ENCODE measurements around the gene ZNF525. TPM values are rescaled to one million over a fixed set of nuclear protein-coding genes. Genes with fewer than 3 reads are reported as not detected.
"Not testable (repeated sequence)": the region's sequence is repeated elsewhere in the genome, so short reads cannot be mapped to it uniquely, and the experiment has no call there.

ZNF525 gene
- 10 to 100 TPM in 2 of 4 donors, 1 to 10 TPM in 2; 6.5 to 13.1 (median 10.1) TPM for total RNA-seq

GRCh38 chr19:53365134-53365898 is at the start of gene ZNF525:
TSS of gene ZNF525 (plus strand) at chr19:53365705. CDS start at chr19:53372282, 6,577 bp downstream.
- intact Hi-C loops (cut with DNase I; ENCODE audit: low total_unique reads), result no loop called here
- DNase-seq (ENCODE audit: low spot score in 2 of 2), result peak; percentile 89 to 98
- TF ChIP-seq POLR2A (IDR thresholded peaks at IDR 0.05) (no peak), CTCF (IDR thresholded peaks at IDR 0.05) (no peak)
- 1% methylated on average over 40 to 45 of the region's 45 CpGs for WGBS, 2 donors
- peak within 1 kb of the TSS; percentile 48 for H3K4me3 ChIP-seq (ENCODE audit: low read depth, poor library complexity, severe bottlenecking)

GRCh38 chr19:53328967-53329366 is 36.5 kb upstream of the ZNF525 start:
- intact Hi-C loops (cut with DNase I; ENCODE audit: low total_unique reads), result no loop called here
- DNase-seq (ENCODE audit: low spot score in 2 of 2), result peak in 1 of 2 donors; percentile 82
- H3K4me3 ChIP-seq (ENCODE audit: low read depth, poor library complexity, severe bottlenecking), result no peak overlapping the region
- TF ChIP-seq POLR2A (IDR thresholded peaks at IDR 0.05), result no peak
- TF ChIP-seq CTCF (IDR thresholded peaks at IDR 0.05), result no peak
- 11 to 33% methylated on average over 24 of the region's 24 CpGs for WGBS, 2 donors

- H3K4me3 ChIP-seq (ENCODE audit: low read depth, poor library complexity, severe bottlenecking), result no peak overlapping the region
- intact Hi-C loops (cut with DNase I; ENCODE audit: low total_unique reads), result no loop called here
- TF ChIP-seq CTCF (IDR thresholded peaks at IDR 0.05) (no peak), POLR2A (IDR thresholded peaks at IDR 0.05) (no peak)
- WGBS, 2 donors, result 61 to 66% methylated on average over 14 of the region's 14 CpGs
- DNase-seq (ENCODE audit: low spot score in 2 of 2), result peak in 1 of 2 donors; percentile 71
These were observed 33.0 kb upstream of the ZNF525 start for GRCh38 chr19:53332484-53332883.

GRCh38 chr19:53333066-53333462 is 32.4 kb upstream of the ZNF525 start:
- intact Hi-C loops (cut with DNase I; ENCODE audit: low total_unique reads), result no loop called here
- H3K4me3 ChIP-seq (ENCODE audit: low read depth, poor library complexity, severe bottlenecking), result peak overlapping the region; percentile 30
- 1% methylated on average over 14 of the region's 14 CpGs for WGBS, 2 donors
- no peak for TF ChIP-seq CTCF (IDR thresholded peaks at IDR 0.05)
- peak; percentile 21 to 89 for DNase-seq (ENCODE audit: low spot score in 2 of 2)

GRCh38 chr19:53333463-53334449 is 31.7 kb upstream of the ZNF525 start, which contains the start of gene ZNF845:
TSS of gene ZNF845 (plus strand) at chr19:53333749. CDS start at chr19:53341308, 7,559 bp downstream.
- WGBS, 2 donors, result 0 to 1% methylated on average over 55 to 61 of the region's 61 CpGs
- peak; percentile 94 to 99 for DNase-seq (ENCODE audit: low spot score in 2 of 2)
- TF ChIP-seq CTCF (IDR thresholded peaks at IDR 0.05), result no peak
- no peak for TF ChIP-seq POLR2A (IDR thresholded peaks at IDR 0.05)
- intact Hi-C loops (cut with DNase I; ENCODE audit: low total_unique reads), result no loop called here
- peak within 1 kb of the TSS; percentile 68 for H3K4me3 ChIP-seq (ENCODE audit: low read depth, poor library complexity, severe bottlenecking)

- WGBS, 2 donors, result 94 to 98% methylated on average over 4 of the region's 4 CpGs
- DNase-seq (ENCODE audit: low spot score in 2 of 2); intact Hi-C loops (cut with DNase I; ENCODE audit: low total_unique reads); H3K4me3 ChIP-seq (ENCODE audit: low read depth, poor library complexity, severe bottlenecking): not testable (repeated sequence)
These were observed 21.1 kb upstream of the ZNF525 start for GRCh38 chr19:53344403-53344802.

Data from lower leg skin (tissue), 4 donors.